Osteocyte (in vitro differentiated cells): ENCODE results near the gene GAS7. TPM values are rescaled to one million over a fixed set of nuclear protein-coding genes. Genes with fewer than 3 reads are reported as not detected.
"Not testable (repeated sequence)": the region's sequence is repeated elsewhere in the genome, so short reads cannot be mapped to it uniquely, and the experiment has no call there.

Experiments used
- DNase-seq: peaks from one replicate; pipeline ENCODE4 v3.0.0; 2021; ENCODE audit warnings: mixed read lengths; ENCODE audit not compliant: unreplicated experiment; ENCODE audit errors: extremely low spot score
- H3K27ac Mint-ChIP-seq: one replicate; pipeline ENCODE4 v1.8.0; 2021; ENCODE audit warnings: mild to moderate bottlenecking, mixed read lengths; ENCODE audit not compliant: unreplicated experiment
- H3K27me3 Mint-ChIP-seq: one replicate; pipeline ENCODE4 v1.8.0; 2021; ENCODE audit warnings: mixed read lengths; ENCODE audit not compliant: unreplicated experiment
- H3K36me3 Mint-ChIP-seq: one replicate; pipeline ENCODE4 v1.8.0; 2021; ENCODE audit warnings: mixed read lengths; ENCODE audit not compliant: unreplicated experiment
- H3K4me1 Mint-ChIP-seq: one replicate; pipeline ENCODE4 v1.8.0; 2021; ENCODE audit warnings: mixed read lengths; ENCODE audit not compliant: unreplicated experiment
- H3K4me3 Mint-ChIP-seq: one replicate; pipeline ENCODE4 v1.8.0; 2021; ENCODE audit warnings: mild to moderate bottlenecking, moderate library complexity, mixed read lengths; ENCODE audit not compliant: unreplicated experiment
- H3K9me3 Mint-ChIP-seq: one replicate; pipeline ENCODE4 v1.8.0; 2021; ENCODE audit warnings: mixed read lengths; ENCODE audit not compliant: unreplicated experiment
- total RNA-seq: library from RNA; stranded (reverse); gene quantifications from 2 replicates; pipeline ENCODE4 v1.2.1, GENCODE V29; 2021
- TF ChIP-seq, protein P1 (sequence below): fragments of 200-600 bp; sonication (generic); IDR thresholded peaks from 2 replicates; pipeline ENCODE4 v1.5.0; 2021; ENCODE audit warnings: antibody characterized with exemption, mild to moderate bottlenecking, moderate library complexity

Gene GAS7
- total RNA-seq, 1 donor from 2014 or later, result 18.1 TPM

DNA sequence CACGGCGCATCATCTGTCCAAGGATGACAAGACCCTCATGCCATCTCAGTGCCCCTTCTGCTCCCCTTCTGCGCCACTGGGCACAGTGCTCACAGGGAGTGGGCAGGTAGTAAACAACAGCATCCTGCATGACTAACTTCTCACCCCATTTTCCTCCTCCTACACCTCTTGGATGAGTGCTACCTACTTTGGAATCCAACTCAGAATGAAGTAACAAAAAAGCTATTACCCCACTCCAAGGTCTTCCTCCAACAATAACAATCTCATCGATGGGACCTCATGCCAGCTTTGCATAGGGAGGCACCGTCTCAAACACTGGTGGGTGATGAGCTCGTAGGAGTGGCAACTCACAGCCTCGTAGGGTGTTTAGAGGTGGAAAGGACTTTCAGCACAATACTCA, 194.7 kb downstream of the GAS7 start:
- no peaks in the 10 kb centered on the region for H3K36me3 Mint-ChIP-seq
- no peak overlapping the region for H3K27ac Mint-ChIP-seq
- no peaks in the 10 kb centered on the region for H3K4me1 Mint-ChIP-seq
- peaks cover 3% of the 10 kb centered on the region for H3K27me3 Mint-ChIP-seq
- TF ChIP-seq, protein P1, sequence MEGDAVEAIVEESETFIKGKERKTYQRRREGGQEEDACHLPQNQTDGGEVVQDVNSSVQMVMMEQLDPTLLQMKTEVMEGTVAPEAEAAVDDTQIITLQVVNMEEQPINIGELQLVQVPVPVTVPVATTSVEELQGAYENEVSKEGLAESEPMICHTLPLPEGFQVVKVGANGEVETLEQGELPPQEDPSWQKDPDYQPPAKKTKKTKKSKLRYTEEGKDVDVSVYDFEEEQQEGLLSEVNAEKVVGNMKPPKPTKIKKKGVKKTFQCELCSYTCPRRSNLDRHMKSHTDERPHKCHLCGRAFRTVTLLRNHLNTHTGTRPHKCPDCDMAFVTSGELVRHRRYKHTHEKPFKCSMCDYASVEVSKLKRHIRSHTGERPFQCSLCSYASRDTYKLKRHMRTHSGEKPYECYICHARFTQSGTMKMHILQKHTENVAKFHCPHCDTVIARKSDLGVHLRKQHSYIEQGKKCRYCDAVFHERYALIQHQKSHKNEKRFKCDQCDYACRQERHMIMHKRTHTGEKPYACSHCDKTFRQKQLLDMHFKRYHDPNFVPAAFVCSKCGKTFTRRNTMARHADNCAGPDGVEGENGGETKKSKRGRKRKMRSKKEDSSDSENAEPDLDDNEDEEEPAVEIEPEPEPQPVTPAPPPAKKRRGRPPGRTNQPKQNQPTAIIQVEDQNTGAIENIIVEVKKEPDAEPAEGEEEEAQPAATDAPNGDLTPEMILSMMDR, result no peak
- DNase-seq, result no peak
- H3K9me3 Mint-ChIP-seq, result no peaks in the 10 kb centered on the region
- no peak overlapping the region for H3K4me3 Mint-ChIP-seq

DNA sequence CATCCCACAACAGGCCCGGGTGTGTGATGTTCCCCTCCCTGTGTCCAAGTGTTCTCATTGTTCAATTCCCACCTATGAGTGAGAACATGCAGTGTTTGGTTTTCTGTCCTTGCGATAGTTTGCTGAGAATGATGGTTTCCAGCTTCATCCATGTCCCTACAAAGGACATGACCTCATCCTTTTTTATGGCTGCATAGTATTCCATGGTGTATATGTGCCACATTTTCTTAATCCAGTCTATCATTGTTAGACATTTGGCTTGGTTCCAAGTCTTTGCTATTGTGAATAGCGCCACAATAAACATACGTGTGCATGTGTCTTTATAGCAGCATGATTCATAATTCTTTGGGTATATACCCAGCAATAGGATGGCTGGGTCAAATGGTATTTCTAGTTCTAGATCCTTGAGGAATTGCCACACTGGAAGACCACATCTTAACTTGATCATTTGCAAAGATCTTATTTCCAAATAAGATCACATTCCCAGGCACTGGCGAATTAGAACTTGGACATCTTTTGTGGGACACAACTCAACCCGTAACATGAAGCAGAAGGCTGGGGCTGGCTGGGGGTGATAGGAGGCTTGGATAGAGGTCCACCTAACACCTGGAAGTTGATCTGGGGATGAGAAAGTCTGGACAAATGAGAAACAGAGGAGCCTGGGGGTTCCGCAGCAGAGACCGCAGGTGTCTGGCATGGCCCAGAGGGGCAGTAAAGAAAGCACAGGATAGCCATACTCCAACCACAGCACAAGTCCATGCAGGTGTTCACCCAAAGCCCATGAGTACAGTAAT, 195.6 kb downstream of the GAS7 start:
- not testable (repeated sequence) for H3K36me3 Mint-ChIP-seq, H3K4me3 Mint-ChIP-seq, DNase-seq, H3K9me3 Mint-ChIP-seq, H3K4me1 Mint-ChIP-seq, H3K27ac Mint-ChIP-seq, H3K27me3 Mint-ChIP-seq

GRCh38 chr17:10001306-10001873, 197.0 kb downstream of the GAS7 start:
- Mint-ChIP-seq H3K36me3 (no peaks in the 10 kb centered on the region), H3K4me1 (no peaks in the 10 kb centered on the region), H3K4me3 (no peak overlapping the region), H3K27me3 (peaks cover 3% of the 10 kb centered on the region), H3K9me3 (no peaks in the 10 kb centered on the region), H3K27ac (no peak overlapping the region)
- TF ChIP-seq, protein P1, result no peak
- no peak for DNase-seq

DNA sequence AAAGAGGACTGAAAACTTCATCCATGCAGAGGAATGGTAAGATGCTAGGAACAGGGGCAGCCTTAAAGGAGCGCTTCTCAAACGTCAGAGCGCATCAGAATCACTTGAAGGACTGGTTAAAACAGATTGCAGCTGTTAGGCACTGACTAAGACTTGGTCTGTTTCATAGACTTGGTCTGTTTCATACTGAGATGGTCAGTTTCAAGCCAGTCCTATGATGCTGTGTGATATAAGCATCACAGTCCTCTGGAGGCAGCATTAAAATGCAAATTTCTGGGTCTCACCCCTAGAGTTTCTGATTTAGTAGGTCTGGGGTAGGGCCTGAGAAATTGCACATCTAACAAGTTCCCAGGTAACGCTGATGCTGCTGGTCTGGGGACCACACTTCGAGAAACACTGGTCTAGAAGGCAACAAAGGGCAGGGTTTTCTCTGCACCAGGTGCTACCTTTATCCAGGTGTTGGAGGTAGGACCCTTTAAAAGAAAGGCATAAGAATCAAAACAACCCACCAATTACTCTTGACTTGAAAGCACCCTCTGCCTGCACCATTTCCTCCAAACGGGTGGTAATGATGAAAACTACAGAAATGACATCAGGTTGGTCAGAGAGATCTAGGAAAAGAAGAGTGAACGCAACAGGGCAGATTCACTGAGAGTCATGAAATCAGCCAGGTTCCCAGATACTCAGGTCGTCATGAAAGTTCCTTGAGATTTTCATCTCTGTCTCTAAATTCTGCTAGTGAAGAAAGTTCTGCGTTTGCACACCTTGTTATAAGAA, 198.3 kb downstream of the GAS7 start:
- no peak for DNase-seq
- no peaks in the 10 kb centered on the region for H3K36me3 Mint-ChIP-seq
- H3K4me3 Mint-ChIP-seq, result no peak overlapping the region
- H3K27ac Mint-ChIP-seq, result no peak overlapping the region
- TF ChIP-seq, protein P1, result no peak
- no peaks in the 10 kb centered on the region for H3K9me3 Mint-ChIP-seq
- no peaks in the 10 kb centered on the region for H3K4me1 Mint-ChIP-seq
- peaks cover 5% of the 10 kb centered on the region for H3K27me3 Mint-ChIP-seq

GRCh38 chr17:9998060-9998459, 200.3 kb downstream of the GAS7 start:
- Mint-ChIP-seq H3K27me3 (peaks cover 7% of the 10 kb centered on the region), H3K9me3 (no peaks in the 10 kb centered on the region), H3K36me3 (no peaks in the 10 kb centered on the region), H3K4me3 (no peak overlapping the region), H3K27ac (no peak overlapping the region), H3K4me1 (no peaks in the 10 kb centered on the region)
- DNase-seq, result no peak
- TF ChIP-seq, protein P1, result no peak
